Measurements from ENCODE around the gene TMEM214.

TMEM214 gene

GRCh38 chr2:27086090-27086723 is 53.4 kb downstream of the TMEM214 start:
- peak; percentile 87 for DNase-seq

GRCh38 chr2:27086724-27087593 is 54.2 kb downstream of the TMEM214 start, which contains the start of gene KHK:
Gene KHK, plus strand, starts transcription at chr2:27086772. Its CDS starts 488 bp downstream, at chr2:27087260.
- peak; percentile 42 for DNase-seq

- no peak for DNase-seq
Observed at GRCh38 chr2:27087823-27088410, 55.2 kb downstream of the TMEM214 start.

- no peak for DNase-seq
Observed at GRCh38 chr2:27088634-27089033, 55.9 kb downstream of the TMEM214 start.

GRCh38 chr2:27089111-27089954 is 56.6 kb downstream of the TMEM214 start:
- no peak for DNase-seq
